NCI-H2081 treated with DMSO at 0.1 percent for 48 hours (cell line): ENCODE data around the gene OGFR.

ENCODE experiments used
- DNase-seq: peaks from one replicate; lab custom pipeline; 2025; lab: John Stamatoyannopoulos, UW

OGFR gene

DNA sequence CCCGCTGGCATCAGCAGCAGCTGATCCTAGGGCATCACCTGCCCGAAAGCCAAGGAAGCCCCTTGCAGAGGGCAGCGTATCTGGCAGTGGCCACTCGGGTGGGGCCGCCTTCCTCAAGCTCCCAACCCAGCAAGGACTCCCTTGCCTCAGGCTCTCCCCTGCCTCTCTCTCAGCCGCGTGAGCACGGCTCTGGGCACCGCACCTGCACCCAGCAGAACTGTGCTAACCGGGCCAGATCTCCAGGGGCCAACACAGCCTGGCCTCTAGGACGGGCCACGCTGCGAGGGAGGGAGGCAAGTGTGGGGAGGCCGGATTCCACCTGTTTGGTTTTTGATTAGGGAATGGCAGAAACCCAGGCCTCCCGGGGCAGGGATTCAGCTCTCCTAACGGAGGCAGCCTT is 20.1 kb upstream of the OGFR start:
- DNase-seq, result no peak

DNA sequence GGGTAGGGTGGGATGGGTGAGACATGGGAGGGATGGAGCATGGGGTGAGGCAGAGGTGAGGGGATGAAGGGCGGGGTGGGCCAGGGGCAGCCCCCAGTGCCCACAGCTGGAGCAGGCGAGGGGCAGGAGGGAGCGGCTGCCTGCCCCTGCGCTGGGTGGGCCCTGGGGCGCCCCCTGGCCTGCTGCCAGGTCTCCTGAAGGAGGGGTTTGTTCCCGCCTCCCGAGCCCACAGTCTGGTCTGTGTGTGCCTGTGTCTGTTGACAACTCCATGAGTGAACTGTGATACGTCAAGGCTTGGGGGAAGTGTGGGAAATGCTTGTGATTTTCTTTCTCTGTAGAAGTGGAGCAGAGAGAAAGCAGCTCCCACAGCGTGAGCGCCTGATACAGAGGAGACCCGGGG is 19.2 kb upstream of the OGFR start:
- DNase-seq, result no peak

DNA sequence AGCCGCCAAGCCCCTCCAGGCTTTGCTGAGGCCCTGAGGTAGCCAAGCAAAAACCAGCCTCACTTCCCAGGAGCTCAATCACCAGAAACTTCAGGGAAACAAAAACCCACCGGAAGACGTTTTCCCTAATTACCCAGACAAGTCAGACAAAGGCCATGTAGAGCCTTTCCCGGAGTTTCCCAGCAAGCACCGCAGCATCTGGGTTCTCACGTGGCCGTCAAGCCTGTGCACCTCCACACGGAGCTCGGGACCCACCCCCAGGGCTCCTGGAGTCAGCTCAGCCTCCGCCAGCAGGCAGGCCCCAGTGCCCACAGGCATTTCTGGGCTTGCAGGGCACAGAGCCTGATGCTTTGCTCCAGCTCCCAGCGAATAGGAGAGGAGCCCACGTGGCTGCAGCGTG is 18.5 kb upstream of the OGFR start:
- DNase-seq, result no peak

DNA sequence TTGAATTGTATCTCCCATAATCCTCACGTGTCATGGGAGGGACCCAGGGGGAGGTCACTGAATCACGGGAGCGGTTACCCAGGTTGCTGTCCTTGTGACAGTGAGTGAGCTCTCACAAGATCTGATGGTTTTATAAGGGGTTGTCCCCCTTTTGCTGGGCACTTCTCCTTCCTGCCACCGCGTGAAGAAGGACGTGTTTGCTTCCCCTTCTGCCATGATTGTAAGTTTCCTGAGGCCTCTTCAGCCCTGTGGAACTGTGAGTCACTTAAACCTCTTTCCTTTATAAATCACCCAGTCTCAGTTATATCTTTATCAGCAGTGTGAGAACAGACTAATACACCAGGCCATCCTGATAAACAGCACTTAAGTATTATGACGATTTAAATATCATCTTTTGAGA is 17.3 kb upstream of the OGFR start:
- no peak for DNase-seq

DNA sequence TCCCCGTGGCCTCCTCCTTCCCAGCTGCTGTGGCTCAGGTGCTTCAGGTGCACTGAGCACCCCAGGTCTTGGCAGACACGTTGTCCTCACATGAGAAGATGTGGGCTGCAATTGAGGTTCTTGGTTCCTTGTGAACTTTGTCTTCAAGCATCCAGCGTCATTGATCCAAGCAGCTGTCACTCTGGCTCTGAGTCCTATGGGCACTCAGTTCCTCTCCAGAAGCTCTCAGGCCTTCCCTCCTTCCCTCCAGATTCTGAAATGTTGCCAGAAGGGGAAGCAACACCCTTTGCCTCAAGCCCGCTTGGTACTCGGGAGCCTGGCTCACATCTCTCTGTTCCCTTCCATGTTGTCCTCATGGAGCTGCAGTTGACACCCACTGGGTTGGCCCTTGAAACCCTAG is 16.8 kb upstream of the OGFR start:
- DNase-seq, result no peak

DNA sequence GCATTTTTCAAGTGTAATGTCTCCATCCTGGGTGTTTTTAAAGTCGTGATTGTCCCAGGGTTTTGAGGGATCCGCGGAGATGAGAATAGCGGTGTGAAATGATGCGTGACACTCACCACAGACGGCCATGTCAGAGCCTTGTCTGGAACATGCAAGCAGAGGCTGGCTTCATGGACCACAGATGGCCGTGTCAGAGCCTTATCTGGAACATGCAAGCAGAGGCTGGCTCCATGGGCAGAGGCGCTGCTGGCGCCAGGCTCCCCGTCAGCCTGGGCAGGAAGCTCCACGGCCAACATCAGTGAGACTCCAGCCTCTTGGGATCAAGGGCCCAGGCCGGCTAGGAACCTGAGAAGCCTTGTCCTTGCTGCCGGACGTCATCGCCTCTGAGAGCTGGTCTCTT is 16.0 kb upstream of the OGFR start:
- DNase-seq, result no peak

DNA sequence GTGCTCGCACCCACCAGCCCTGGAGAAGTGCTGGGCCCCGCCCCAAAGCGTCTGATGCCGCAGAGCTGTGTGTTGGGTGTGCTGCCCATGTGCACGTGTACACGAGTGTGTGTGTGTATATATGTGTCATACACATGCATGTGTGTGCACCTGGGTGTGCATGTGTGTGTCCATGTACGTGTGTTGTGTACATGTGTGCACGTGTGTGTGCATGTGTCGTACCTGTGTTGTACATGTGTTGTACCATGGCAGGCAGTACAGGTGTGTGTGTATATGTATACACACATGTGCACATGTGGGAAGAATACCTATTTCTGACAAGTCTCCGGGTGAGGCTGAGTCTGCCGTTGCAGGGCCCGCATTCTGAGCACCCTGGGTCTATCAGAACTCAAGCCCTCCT is 14.6 kb upstream of the OGFR start:
- no peak for DNase-seq

DNA sequence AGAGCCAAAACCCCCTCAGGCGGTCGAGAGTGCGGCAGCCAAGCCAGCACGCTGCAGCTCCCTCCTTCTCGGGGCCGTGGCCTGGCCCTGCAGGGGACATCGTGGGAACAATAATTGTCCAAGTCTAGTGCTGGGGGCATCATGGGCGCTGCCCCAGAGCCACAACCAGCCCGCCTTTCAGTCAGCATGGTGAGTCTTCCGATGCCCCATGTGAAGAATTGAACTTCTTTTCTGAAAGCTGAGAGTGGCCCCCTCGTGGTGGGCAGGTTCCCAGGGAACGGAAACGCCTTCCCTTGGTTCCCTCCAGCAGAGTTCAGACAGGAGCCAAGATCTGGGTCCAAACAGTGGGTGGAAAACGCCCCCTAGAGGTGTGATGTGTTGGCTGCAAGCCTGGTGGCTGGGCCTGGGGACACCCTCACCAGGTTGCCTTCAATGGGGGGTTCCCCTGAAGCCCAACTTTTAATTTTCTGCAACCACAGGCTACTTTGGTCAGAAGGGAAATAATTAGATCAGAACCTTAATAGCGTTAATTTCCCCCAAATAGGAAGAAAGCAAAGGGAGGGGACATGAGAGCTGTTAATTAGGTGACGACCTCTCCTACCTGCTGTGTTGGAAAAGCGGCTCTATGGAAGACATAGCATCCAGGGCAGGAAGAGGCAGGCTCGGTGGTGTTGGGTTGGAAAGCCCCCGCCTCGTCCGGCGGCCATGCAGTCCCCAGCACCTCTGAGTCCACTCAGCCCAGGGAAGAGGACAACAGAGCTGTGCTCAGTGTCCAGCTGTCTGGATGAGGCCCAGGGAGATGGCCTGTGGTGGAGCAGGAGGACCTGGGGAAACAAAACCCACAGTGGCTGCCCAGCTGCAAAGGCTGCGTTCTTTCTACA is 13.1 kb upstream of the OGFR start:
- DNase-seq, result peak; percentile 31

DNA sequence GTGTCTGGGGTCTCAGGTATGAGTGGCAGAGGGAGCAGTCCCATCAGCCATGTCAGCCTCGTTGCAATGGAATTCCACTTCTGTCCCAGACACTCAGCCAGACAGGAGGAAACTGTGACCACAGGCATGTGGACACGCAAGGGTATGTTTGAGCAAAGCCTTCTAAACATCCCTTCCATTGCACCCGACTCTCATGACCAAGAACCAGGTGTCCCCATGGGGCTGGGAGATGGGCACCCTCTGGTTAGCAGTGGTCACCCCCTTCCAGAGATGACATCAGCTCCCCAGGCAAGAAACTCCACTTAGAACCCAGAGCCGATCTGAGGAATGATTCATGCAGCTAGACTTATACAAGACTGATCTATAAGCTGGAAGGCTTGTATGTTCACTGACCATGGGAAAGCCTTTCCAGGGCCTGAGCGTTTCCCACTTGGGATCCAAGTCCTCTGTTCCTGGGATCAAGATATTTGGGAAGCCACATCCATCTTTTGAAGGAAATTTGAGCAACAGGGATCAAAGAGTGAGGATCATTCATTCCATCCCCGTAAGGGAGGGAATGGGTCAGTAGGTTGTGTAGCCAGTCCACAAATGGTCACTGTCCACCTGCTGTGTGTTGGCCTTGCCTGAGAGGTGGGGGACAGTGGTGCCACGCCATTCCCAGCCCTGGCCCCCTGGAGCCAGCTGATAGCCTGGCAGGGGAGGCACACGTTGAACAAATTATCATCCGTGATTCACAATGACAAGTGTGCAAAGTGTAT is 12.3 kb upstream of the OGFR start:
- DNase-seq, result no peak

DNA sequence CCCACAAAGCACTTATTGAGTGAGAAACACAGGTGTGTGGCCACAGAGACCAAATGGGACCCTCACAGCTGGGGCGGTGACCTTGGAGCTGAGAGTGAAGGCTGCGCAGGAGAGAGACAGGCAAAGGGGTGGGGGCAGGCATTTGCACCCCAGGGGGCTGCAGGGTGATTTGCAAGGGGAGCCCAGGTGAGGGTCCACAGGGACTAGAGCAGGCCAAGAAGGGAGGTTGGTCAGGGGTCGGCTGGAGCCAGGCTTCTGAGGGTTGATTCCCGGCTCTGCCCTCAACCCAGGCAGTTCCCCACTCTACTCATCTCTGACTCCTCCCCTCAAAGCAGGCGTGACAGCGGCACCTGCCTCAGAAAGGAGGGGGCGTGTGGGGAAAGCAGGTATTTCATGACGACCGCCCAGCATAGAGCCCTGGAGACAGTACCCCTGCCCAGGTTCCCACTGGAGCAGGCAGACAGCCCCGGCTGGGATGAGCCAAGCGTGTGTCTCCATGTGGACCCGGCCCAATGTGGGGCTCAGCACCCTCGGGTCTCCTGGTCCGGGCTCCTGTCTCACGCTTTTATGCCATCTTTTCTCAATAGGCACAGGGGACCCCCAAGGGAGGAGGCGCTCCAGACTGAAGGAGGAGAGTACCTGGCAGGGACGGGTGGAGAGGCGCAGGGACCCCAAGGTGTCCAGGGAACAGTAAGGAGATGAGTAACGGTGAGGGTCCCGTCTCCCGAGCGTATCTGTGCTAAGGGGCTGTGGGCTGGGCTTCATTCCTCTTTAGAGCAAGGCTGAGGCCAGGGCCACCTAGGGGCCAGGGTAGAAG is 11.5 kb upstream of the OGFR start:
- DNase-seq, result no peak

DNA sequence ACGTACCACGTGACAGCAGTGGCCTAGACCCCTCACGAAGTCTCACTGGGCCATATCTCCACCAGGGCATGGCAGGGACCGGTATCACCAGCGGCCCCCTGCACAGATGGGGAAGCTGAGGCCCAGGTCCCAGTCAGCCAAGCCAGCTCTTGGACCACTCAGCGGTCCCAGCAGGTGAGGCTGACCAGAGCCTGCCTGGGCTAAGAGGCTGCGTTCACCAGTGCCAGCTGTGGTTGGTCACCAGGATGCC is 11.0 kb upstream of the OGFR start:
- DNase-seq, result no peak

DNA sequence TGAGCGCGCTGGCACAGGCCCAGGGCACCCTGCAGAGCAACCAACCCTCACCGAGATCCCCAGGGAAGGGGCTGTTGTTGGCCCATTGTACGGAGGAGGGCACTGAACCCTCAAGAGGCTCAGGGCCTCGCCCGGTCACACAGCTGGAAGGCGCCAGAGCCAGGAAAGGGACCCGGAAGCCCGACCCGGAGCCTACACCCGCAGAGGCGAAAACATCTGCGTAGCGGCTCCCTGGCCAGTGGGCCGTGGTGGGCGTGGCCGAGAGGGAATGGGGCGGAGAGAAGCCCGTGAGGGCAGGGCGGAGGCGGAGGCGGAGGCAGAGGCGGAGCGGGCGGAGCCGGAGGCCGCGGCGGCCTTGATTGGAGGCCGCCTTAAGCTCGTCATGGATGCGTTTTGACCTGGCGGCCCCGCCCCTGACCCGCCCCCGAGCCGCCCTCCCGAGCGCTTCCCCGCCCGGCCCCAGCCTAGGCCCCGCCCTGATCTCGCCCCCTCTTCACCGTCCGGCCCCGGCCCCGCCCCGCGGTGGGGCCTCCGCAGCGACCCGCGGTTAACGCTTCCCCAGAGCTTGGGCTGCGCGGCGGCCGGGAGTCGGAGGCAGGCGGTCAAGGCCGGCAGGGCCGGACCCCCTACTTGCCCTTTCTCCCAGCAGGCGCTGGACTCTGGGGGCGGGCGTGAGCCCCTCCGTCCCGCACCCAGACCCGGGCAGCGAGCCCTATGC is 10.5 kb upstream of the OGFR start:
- peak; percentile 52 for DNase-seq

DNA sequence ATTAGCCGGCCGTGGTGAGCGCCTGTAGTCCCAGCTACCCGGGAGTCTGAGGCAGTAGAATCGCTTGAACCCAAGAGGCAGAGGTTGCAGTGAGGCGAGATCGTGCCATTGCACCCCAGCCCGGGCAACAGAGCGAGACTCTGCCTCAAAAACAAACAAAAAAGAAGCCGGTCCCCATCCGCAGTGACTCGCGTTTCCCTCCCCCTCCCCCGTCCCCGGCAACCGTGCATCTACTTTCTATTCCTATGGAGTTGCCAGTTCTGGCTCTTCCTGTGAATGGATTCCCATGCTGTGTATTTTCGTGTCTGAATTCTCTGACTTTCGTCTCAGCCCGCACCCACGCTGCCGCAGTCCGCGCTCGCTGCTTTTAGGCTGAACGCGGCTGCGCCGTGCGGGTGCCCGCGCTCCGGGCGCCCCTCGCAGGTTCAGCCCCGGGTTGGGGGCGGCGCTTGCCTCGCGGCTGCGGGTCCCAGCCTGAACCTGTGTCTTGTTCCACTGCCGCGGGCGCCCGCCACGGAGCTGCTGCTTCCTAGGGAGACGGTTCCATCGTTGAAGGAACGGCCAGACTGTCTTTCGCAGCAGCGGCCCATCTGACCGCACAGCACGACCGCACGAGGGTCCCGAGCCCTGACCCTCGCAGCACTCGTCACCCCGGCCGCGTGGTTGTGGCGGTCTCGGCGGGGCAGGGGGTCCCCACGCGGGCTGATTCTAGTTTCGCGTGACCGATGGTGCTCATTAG is 9.4 kb upstream of the OGFR start:
- no peak for DNase-seq

DNA sequence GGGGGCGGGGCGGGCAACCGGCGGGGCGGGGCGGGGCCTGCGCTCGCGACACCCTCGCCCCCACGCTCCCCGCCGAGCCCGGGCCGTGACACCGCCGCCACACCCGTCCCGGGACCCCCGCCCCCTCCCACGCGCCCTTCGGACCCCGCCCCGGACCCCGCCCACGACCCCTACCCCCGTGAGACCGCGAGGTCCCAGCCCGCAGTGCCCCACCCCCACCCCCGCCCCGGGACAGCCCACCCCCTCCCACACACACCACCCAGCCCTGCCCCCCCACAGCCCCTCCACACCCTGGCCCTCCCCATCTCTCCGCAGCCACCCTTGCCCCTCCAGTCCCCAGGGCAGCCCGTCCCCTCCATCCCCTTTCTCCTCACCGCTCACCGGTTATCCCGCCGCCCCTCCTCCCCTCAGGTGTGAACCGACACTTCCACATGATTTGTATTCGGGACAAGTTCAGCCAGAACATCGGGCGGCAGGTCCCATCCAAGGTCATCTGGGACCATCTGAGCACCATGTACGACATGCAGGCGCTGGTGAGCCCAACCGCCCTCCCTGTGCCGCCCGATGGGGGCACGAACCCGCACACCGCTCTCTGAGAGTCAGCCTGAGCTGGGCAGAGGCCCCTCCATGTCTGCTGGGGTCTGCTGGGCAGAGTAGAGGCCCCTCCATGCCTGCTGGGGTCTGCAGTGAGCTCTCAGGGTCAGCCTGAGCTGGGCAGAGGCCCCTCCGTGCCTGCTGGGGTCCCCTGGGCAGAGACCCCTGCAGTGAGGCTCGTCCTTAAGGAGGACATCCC is 7.7 kb upstream of the OGFR start:
- no peak for DNase-seq

DNA sequence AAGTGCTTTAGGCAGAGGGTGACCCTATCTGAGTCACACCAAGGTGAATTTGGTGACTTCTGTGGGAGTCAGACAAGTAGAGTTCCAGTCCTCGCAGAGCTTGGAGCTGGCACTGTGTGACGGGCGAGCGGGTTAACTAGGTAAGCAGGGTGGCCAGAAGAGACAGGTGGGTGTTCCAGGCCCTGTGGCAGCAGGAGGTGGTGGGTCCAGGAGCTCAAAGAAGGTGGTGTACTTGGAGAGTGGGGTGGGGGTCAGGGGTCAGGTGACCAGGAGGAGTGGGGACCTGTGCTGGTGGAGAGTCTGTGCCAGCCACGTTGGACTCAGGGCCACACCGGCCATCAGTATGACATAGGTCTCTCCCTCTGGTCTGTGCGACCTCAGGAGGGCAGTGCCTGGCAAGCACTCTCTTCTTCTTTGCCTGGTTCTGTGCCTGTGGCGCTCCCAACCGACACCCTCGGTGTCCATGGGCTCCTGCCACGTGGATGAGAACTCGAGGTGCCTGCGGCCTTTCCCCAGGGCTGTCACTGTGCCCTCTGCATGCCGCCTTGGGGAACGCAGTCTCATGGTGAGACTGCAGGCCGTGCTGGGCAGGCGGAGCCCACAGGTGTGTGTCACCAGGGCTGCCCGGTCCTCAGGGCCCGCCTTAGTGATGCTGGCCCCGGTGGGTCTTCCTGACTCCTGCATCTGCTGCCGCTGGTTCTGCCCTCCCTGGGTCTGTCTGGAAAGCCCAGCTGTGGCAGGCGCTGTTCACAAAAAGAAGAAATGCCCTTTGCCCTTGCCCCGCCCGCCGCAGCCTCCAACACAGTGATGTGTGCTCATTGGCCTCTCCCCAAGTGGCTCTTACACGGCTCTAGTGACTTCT is 6.7 kb upstream of the OGFR start:
- no peak for DNase-seq

DNA sequence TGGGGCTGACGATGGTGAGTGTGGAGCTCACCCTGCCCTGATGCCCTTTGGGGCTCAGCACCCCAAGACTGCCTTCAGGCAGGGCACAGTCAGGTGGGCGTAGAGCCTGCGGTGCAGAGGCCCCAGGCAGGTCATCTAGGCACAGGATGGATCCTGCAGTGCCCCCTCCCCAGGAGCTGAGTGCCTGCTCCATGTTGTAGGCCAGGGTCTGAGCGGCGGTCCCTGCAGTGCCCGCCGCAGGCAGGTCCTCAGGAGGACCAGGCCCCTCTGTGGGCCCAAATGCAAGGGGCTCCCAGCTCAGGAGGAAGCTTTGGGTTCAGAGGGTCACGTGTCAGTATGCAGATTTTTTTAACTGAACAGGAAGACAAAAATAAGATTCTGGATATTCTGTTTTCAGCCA is 5.6 kb upstream of the OGFR start:
- DNase-seq, result no peak

DNA sequence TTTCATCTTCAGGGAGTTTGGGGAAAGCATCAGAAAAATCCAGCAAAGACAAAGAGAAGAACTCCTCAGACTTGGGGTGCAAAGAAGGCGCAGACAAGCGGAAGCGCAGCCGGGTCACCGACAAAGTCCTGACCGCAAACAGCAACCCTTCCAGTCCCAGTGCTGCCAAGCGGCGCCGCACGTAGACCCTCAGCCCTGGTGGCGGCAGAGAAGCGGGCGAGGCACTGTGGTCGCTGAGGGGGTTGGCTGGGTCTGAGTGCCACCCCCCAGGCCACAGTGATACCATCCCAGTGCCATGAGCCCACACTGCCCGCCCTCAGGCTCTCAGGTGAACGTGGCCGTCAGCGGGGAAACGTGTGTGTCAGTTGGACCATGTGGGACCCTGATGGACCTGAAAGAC is 5.2 kb upstream of the OGFR start:
- DNase-seq, result no peak

DNA sequence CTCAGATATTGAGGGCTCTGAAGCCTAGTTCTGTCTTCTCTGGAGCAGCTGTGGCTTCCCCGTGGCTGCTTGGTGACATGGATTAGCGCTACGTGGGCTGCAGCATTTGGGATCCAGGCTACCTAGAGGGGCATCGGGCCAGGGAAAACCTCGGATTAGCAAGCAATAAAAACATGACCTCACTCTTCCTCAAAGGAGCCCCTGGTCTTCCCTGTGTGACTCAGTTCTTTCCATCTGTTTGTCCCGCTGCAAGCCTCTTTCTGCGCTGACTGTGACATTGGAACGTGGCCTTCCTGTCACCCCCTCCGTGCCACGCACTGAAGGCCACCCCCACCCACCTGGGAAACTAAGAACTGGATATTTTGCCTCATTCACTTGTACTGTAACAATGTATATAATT is 4.8 kb upstream of the OGFR start:
- no peak for DNase-seq

DNA sequence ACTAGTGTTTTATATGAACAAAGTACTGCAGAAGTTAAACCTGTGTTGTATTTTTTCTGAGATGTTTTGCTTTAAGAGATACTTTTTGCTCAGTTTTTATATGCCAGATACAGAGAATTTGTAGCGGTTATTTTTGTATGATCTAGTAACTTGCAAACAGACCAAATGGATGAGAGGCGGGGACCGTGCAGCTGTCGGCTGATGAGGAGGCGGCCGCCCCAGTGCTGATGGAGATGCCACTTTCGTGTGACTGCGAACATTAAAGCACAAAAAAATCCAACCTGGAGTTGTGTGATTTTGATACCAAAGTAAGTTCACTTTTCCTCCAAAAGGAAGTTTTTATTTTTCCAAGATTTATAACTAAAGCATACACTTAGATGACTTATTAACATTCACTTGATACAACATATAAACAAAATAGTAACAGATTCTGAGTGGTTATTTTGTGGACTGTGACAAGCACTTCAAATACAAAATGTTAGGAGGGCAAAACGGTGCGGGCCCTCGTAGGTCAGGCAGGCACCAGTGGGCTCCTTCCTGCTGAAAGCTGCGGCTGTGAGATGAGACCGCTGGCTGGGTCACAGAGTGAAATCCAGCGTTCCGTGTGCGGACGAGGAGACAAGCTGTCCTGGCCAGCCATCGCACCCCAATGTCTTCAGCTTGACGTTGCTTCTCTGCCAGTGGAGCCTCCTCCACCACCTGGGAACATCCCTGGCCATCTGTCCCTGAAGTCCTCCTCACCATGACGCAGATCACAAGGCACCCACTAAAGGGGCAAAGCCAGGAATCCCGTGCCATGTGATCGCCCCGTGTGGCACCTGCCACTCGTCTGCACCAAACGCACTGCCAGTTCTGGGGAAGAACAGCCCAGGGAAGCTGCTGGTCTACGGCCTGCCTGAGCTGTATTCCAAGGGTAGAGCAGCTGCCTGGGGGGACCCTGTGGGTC is 4.0 kb upstream of the OGFR start:
- DNase-seq, result no peak
